Lung (tissue), 12 donors: ENCODE data around the gene CCDC3. TPM values are rescaled to one million over a fixed set of nuclear protein-coding genes. Genes with fewer than 3 reads are reported as not detected.

Source experiments
- ATAC-seq: fragments of 200-7000 bp; cut with Tn5 transposase; one replicate; pipeline ENCODE4 v1.9.1; 2020; ENCODE audit warnings: moderate number of reproducible peaks; ENCODE audit not compliant: insufficient read depth, low FRiP score
- DNase-seq, 3 donors: peaks; one replicate each; pipeline ENCODE4 v3.0.0-alpha.2; 2013 to 2017
- H3K27ac ChIP-seq, 2 donors: one replicate each; pipeline ENCODE4 v1.5.1; 2013; ENCODE audit warnings: mild to moderate bottlenecking in 2 of 2, moderate library complexity in 2 of 2, control low read depth in 1 of 2, inconsistent platforms in 1 of 2, low read depth in 1 of 2, low read length in 1 of 2
- H3K27me3 ChIP-seq, 3 donors: one replicate each; pipeline ENCODE4 v1.5.1; 2013; ENCODE audit warnings: low read length in 2 of 3; ENCODE audit not compliant: control insufficient read depth in 3 of 3, insufficient read depth in 3 of 3
- H3K36me3 ChIP-seq, 4 donors: one replicate each; pipeline ENCODE4 v1.5.1; 2013; ENCODE audit warnings: low read length in 4 of 4, mild to moderate bottlenecking in 1 of 4, moderate library complexity in 1 of 4; ENCODE audit not compliant: control insufficient read depth in 4 of 4, insufficient read depth in 4 of 4
- H3K4me1 ChIP-seq, 5 donors: one replicate each; pipeline ENCODE4 v1.5.1; 2013; ENCODE audit warnings: low read length in 5 of 5, mild to moderate bottlenecking in 2 of 5, moderate library complexity in 1 of 5; ENCODE audit not compliant: control insufficient read depth in 5 of 5, insufficient read depth in 5 of 5
- H3K4me3 ChIP-seq: one replicate; pipeline ENCODE4 v1.5.1; 2013; ENCODE audit warnings: mild to moderate bottlenecking, control low read depth, moderate library complexity
- H3K9ac ChIP-seq, 2 donors: one replicate each; pipeline ENCODE4 v1.5.1; 2013; ENCODE audit warnings: low read length in 2 of 2, control low read depth in 1 of 2; ENCODE audit not compliant: insufficient read depth in 1 of 2
- H3K9me3 ChIP-seq, 4 donors: one replicate each; pipeline ENCODE4 v1.5.1; 2013; ENCODE audit warnings: low read length in 3 of 4, mild to moderate bottlenecking in 1 of 4, moderate library complexity in 1 of 4; ENCODE audit not compliant: control insufficient read depth in 4 of 4, insufficient read depth in 3 of 4
- WGBS, 2 donors: extraction: QIAGEN DNeasy Blood & Tissue Kit; methylation state at CpG; one replicate each; pipeline ENCODE4 v1.1.7; 2013; 5-methylcytosine and 5-hydroxymethylcytosine counted together
- polyA plus RNA-seq, 2 donors: library from polyadenylated mRNA; stranded (reverse); fragments of 200-250 nt; gene quantifications; one replicate each; pipeline ENCODE4 v1.2.1, GENCODE V29; 2013
- total RNA-seq, 2 donors: library from RNA; depleted of rRNA in 1 of 2; stranded (reverse); fragments of >200 nt in 1 of 2; gene quantifications; one replicate each; pipeline ENCODE4 v1.2.1, GENCODE V29; 2014 to 2021
- TF ChIP-seq, protein P1 (sequence below): IDR thresholded peaks from 2 replicates; pipeline ENCODE4 v1.5.1; 2012; ENCODE audit warnings: mild to moderate bottlenecking; ENCODE audit errors: control extremely low read depth, extremely low read depth
- donor health status: control.
- donor health status: control.
- donor health status: Bipolar disorder and iron deficiency.
- donor health status: healthy.
- donor health status: DM: yes; HTN: yes; CAD: no.

The CCDC3 gene
- total and polyA plus RNA-seq, 4 donors = 4.1 to 21.5 (median 11.0) TPM

DNA sequence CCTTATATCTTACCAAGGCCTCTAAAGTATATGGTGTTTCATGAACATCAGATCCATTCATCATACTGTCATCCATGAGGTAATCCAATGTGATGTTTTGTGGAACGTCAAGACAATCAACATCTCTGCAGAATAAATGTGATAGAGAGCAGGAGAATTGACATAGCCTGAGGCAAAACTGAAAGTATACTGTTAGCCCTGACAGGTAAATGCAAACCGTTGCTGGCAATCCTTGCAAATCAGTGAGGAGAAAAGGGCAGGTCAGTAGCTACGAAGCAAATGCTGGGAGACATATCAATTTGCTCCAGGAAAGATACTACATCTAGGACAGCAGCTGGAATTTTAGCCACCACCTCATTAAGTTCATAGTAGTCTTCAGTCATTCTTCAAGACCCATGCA is 4.5 kb upstream of the CCDC3 start:
- Histone ChIP-seq H3K36me3 (no peaks in the 10 kb centered on the region), H3K4me1 (peaks cover 0 to 7% (median 0%) of the 10 kb centered on the region in 5 donors), H3K9me3 (peaks cover 0 to 3% (median 0%) of the 10 kb centered on the region in 4 donors), H3K27me3 (peaks cover 6 to 21% (median 16%) of the 10 kb centered on the region in 3 donors), H3K9ac (no peak overlapping the region), H3K27ac (no peak overlapping the region), H3K4me3 (no peak overlapping the region)
- WGBS, 2 donors = 56 to 58% methylated on average over 3 of the region's 3 CpGs
- TF ChIP-seq, protein P1, sequence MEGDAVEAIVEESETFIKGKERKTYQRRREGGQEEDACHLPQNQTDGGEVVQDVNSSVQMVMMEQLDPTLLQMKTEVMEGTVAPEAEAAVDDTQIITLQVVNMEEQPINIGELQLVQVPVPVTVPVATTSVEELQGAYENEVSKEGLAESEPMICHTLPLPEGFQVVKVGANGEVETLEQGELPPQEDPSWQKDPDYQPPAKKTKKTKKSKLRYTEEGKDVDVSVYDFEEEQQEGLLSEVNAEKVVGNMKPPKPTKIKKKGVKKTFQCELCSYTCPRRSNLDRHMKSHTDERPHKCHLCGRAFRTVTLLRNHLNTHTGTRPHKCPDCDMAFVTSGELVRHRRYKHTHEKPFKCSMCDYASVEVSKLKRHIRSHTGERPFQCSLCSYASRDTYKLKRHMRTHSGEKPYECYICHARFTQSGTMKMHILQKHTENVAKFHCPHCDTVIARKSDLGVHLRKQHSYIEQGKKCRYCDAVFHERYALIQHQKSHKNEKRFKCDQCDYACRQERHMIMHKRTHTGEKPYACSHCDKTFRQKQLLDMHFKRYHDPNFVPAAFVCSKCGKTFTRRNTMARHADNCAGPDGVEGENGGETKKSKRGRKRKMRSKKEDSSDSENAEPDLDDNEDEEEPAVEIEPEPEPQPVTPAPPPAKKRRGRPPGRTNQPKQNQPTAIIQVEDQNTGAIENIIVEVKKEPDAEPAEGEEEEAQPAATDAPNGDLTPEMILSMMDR = no peak
- ATAC-seq (no peak), DNase-seq (no peak)

GRCh38 chr10:13003759-13004158 is 2.2 kb upstream of the CCDC3 start:
- no peak overlapping the region for H3K4me3 ChIP-seq
- H3K4me1 ChIP-seq = peaks cover 0 to 10% (median 0%) of the 10 kb centered on the region in 5 donors
- peaks cover 0 to 7% (median 0%) of the 10 kb centered on the region in 4 donors for H3K9me3 ChIP-seq
- H3K27ac ChIP-seq = no peak overlapping the region
- no peak overlapping the region for H3K9ac ChIP-seq
- TF ChIP-seq, protein P1 = no peak
- no peaks in the 10 kb centered on the region for H3K36me3 ChIP-seq
- WGBS, 2 donors = 35 to 50% methylated on average over 3 of the region's 3 CpGs
- no peak for ATAC-seq
- no peak for DNase-seq
- peaks cover 6 to 39% (median 21%) of the 10 kb centered on the region in 3 donors for H3K27me3 ChIP-seq

DNA sequence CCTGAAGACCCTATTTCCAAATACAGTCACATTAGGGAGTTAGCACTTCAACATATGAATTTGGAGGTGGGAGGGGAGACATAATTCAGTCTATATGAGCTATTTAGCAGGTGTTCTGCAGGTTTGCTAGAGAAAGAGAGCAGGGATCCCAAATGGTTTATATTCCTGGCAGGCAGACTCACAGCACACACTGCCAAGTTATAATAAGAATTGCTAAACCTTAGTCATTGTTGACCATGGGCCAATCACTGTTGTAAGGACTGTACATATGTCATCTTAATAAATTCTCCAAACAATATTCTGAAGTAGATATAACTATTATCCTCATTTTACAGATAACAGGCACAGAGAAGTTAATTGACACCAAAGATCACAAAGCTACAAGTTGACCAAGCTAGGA is 1.5 kb upstream of the CCDC3 start:
- Histone ChIP-seq H3K27me3 (peaks cover 6 to 40% (median 21%) of the 10 kb centered on the region in 3 donors), H3K4me1 (peaks cover 0 to 10% (median 0%) of the 10 kb centered on the region in 5 donors), H3K27ac (no peak overlapping the region), H3K9ac (no peak overlapping the region), H3K4me3 (no peak overlapping the region), H3K9me3 (peaks cover 0 to 7% (median 0%) of the 10 kb centered on the region in 4 donors), H3K36me3 (no peaks in the 10 kb centered on the region)
- TF ChIP-seq, protein P1 = no peak
- no peak for ATAC-seq
- DNase-seq = no peak

GRCh38 chr10:13001887-13002212 is 337 bp upstream of the CCDC3 start:
- 5 to 7% methylated on average over 9 of the region's 9 CpGs for WGBS, 2 donors
- H3K27me3 ChIP-seq = peaks cover 6 to 40% (median 21%) of the 10 kb centered on the region in 3 donors

More at GRCh38 chr10:13001887-13002212, 337 bp upstream of the CCDC3 start:
- Histone ChIP-seq H3K4me1 (peaks cover 0 to 10% (median 0%) of the 10 kb centered on the region in 5 donors), H3K9ac (no peak overlapping the region), H3K4me3 (no peak overlapping the region), H3K36me3 (no peaks in the 10 kb centered on the region), H3K27ac (no peak overlapping the region), H3K9me3 (peaks cover 0 to 7% (median 0%) of the 10 kb centered on the region in 4 donors)
- TF ChIP-seq, protein P1 = no peak
- no peak for ATAC-seq
- no peak for DNase-seq
